ENCODE measurements around the gene HLA-A.
"Not testable (repeated sequence)": the region's sequence is repeated elsewhere in the genome, so short reads cannot be mapped to it uniquely, and the experiment has no call there.

HLA-A gene

DNA sequence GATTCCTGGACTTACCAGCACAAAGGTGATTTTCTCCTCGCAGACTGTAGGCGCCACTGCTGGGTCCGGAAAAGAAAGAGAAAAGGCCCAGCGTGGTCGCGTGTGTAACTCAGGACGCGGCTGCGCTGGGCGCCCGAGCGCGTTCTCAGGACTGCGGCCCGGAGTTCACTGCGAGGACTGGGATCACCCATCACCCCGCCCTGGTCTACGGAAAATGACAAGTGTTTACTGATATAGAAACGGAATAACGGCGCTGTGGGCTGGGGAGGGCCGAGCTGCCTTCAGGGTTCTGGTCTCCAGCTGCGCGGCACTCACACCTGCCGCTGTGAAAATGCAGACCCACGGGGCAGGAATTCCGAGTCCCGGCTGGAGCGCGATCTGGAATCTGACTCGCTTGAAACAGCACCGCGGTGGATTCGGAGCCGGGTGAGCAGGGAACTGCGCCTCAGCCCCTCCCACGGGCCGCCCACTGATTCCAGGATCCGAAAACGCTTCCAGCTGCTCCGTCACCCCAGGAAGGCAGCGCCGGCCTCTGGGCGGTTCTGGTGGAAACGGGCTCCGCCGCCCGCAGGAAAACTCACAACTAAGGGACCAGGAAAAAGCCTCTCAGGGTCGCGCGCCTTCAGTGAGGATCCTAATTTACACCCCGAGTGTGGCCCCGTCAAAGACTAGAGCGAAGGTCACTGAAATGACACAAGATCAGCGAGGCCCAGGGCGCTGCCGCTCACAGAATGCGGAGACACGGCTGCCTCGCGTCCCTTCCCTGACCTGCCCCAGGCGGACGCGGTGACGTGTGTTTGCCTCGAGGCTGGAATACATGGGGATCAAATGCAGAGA, 34.5 kb downstream of the HLA-A start:
- Histone ChIP-seq H3K27ac (peak overlapping the region; percentile 92 to 97), H3K4me3 (peak overlapping the region; percentile 71)
- TF ChIP-seq, protein P1, sequence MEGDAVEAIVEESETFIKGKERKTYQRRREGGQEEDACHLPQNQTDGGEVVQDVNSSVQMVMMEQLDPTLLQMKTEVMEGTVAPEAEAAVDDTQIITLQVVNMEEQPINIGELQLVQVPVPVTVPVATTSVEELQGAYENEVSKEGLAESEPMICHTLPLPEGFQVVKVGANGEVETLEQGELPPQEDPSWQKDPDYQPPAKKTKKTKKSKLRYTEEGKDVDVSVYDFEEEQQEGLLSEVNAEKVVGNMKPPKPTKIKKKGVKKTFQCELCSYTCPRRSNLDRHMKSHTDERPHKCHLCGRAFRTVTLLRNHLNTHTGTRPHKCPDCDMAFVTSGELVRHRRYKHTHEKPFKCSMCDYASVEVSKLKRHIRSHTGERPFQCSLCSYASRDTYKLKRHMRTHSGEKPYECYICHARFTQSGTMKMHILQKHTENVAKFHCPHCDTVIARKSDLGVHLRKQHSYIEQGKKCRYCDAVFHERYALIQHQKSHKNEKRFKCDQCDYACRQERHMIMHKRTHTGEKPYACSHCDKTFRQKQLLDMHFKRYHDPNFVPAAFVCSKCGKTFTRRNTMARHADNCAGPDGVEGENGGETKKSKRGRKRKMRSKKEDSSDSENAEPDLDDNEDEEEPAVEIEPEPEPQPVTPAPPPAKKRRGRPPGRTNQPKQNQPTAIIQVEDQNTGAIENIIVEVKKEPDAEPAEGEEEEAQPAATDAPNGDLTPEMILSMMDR (IDR thresholded peaks at IDR 0.05) = peak; percentile 1
- peak; percentile 88 for DNase-seq (ENCODE audit: low spot score)

DNA sequence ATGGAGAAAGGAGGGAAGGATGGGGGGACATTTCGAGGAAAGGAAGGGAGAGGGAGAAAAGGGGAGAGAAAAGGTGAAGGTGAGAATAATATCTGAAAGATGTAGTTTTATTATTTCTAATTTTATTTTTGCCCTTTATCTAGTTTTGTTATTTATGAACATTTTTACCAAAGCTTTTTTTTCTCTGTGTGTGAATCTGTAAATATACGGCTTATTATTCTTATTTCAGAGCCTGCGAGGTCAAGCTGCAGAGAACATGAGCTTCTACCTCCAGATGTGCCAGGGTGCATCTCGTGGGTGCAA, 35.0 kb downstream of the HLA-A start:
- Histone ChIP-seq H3K4me3 (peak overlapping the region; percentile 71), H3K27ac (peak overlapping the region; percentile 92 to 97)
- no peak for DNase-seq (ENCODE audit: low spot score)
- TF ChIP-seq, protein P1 (IDR thresholded peaks at IDR 0.05) = no peak

DNA sequence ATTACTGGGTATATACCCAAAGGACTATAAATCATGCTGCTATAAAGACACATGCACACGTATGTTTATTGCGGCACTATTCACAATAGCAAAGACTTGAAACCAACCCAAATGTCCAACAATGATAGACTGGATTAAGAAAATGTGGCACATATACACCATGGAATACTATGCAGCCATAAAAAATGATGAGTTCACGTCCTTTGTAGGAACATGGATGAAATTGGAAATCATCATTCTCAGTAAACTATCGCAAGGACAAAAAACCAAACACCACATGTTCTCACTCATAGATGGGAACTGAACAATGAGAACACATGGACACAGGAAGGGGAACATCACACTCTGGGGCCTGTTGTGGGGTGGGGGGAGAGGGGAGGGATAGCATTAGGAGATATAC, 37.7 kb downstream of the HLA-A start:
- H3K27ac ChIP-seq; H3K4me3 ChIP-seq; DNase-seq (ENCODE audit: low spot score): not testable (repeated sequence)

DNA sequence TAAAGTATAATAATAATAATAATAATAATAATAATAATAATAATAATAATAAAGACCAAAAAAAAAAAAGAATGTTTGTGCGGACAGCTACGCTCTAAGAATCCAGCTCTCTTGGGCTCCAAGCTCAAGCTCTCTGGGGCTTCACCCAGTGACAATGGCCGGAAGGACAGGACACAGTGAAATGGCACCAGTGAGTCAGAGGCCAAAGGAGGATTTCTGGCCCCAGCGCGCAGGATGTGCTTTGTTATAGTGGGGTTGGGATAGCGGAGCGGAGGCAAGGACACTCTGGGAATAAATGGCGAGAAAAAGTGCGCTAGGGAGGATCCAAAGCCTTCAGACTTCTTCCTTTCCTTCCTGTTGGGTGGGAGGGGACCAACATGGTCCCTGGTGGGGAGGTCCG, 38.2 kb downstream of the HLA-A start:
- TF ChIP-seq, protein P1 (IDR thresholded peaks at IDR 0.05) = no peak
- Histone ChIP-seq H3K27ac (no peak overlapping the region), H3K4me3 (no peak overlapping the region)
- no peak for DNase-seq (ENCODE audit: low spot score)

DNA sequence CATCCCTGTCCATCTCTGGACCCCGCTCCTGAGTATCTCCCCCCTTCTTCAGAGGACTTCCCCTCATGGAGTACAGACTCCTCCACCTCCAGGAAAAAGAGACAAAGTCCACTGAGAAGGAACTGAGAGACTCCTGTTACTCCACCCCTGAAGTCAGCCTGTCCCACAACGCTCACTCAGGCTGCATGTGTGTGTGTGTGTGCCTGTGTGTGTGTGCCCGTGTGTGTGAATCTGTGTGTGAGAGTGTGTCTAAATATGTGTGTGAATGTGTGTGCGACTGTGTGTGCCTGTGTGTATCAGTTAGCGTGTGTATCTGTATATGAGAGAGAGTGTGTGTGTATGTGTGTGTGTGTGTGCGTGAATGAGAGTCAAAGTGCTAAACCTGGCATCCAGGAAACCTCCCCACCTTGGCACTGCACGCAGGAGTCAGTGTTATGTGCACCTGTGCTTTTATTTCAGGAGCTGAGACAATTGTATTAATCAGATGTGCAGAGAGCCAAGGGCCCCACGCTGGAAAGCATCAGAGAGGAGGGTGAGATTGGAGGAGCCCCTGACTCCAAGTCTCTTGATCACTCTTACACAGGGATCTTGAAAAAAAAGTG, 39.0 kb downstream of the HLA-A start:
- DNase-seq (ENCODE audit: low spot score) = no peak
- H3K27ac ChIP-seq = no peak overlapping the region
- no peak overlapping the region for H3K4me3 ChIP-seq
- TF ChIP-seq, protein P1 (IDR thresholded peaks at IDR 0.05) = no peak

DNA sequence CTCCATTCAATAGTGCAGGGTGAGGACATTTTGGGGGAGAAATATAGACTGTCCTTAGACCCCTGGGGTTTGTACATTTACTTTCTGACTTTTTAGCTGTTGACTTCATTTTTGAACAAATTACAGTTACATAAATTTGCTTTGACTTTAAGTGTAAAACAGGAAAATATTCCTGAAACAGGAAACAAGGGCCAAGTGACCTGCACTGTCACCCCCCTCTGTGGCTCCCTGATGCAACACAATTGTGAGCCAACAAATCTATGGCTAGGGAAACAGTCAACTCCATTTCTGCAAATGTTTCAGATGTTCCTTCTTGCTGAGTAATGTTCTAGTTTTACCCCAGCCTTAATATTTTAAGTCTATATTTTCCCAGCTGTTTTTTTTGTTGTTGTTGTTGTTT, 39.8 kb downstream of the HLA-A start:
- TF ChIP-seq, protein P1 (IDR thresholded peaks at IDR 0.05) = no peak
- Histone ChIP-seq H3K27ac (no peak overlapping the region), H3K4me3 (no peak overlapping the region)
- no peak for DNase-seq (ENCODE audit: low spot score)

DNA sequence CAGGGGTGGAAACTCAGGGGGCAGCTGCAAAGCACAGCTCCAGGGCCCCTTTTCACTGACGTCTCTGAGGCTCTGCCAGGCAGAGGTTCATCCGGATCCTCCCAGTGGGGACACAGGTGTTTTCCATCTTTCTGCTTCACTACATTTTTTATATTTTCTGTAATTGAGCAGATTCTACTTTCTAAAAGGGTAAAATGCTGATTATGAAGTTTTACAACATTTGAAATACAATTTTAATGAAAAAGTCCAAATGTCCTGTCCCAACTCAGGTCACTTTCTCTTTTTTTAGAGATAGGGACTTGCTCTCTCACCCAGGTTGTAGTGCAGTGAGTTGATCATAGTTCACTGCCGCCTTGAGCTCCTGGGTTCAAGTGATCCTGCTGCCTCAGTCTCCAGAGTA, 41.9 kb downstream of the HLA-A start:
- Histone ChIP-seq H3K27ac (no peak overlapping the region), H3K4me3 (no peak overlapping the region)
- TF ChIP-seq, protein P1 (IDR thresholded peaks at IDR 0.05) = no peak
- no peak for DNase-seq (ENCODE audit: low spot score)
